Mucosa of stomach (tissue), 1 donor: ENCODE results near the gene MRPL39.
A peak's percentile ranks its signal among the peaks of the same experiment; 100 is the strongest.
"Not testable (repeated sequence)": the region's sequence is repeated elsewhere in the genome, so short reads cannot be mapped to it uniquely, and the experiment has no call there.

Experiments used
- H3K27me3 ChIP-seq: one replicate; pipeline ENCODE4 v1.7.0; 2013; ENCODE audit warnings: mild to moderate bottlenecking, low read length; ENCODE audit not compliant: control insufficient read depth, insufficient read depth
- H3K36me3 ChIP-seq: one replicate; pipeline ENCODE4 v1.7.0; 2013; ENCODE audit warnings: low read length; ENCODE audit not compliant: control insufficient read depth, insufficient read depth
- H3K4me1 ChIP-seq: one replicate; pipeline ENCODE4 v1.7.0; 2013; ENCODE audit warnings: mild to moderate bottlenecking, low read length; ENCODE audit not compliant: control insufficient read depth, insufficient read depth
- H3K4me3 ChIP-seq: one replicate; pipeline ENCODE4 v1.7.0; 2013; ENCODE audit warnings: low read length
- H3K9ac ChIP-seq: one replicate; pipeline ENCODE4 v1.7.0; 2013; ENCODE audit warnings: mild to moderate bottlenecking, low read length, moderate library complexity
- H3K9me3 ChIP-seq: one replicate; pipeline ENCODE4 v1.7.0; 2013; ENCODE audit warnings: mild to moderate bottlenecking, low read length, moderate library complexity; ENCODE audit not compliant: control insufficient read depth
- donor health status: Pancreatic carcinoma.

Gene MRPL39

DNA sequence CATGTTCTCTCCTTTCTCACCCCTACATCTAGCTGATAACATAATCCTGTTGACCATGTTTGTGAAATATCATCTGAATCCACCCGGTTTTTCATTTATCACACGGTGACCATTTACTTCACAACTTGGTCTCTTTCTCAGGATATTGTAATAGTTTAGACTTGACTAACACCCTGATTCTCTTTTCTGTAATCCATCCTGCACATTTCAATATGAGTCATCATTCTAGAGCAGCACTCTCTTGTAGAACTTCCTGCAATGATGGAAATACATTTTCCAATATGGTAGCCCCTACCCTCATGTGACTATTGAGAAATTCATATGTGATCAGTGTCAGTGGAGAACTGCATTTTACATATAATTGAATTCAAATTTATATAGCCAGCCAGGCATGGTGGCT lies 29.4 kb upstream of the MRPL39 start:
- Histone ChIP-seq H3K27me3 (peaks cover 42% of the 10 kb centered on the region), H3K4me3 (no peak overlapping the region), H3K9ac (no peak overlapping the region), H3K36me3 (no peaks in the 10 kb centered on the region), H3K9me3 (no peaks in the 10 kb centered on the region), H3K4me1 (no peaks in the 10 kb centered on the region)

DNA sequence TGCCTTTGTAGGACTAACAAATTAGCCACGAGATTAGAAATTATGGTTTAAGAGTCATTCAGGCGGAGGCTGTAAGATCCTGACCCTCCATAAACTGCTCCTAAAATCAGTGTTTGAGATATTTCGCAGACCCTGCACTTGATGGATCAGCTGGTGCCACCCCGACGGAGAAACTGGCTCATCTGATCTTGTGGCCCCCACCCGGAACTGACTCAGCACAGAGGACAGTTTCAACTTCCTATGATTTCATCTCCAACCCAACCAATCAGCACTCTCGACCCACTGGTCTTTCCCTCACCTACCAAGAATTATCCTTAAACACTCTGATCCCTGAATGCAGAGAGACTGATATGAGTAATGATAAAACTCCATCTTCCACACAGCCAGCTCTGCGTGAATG lies 28.0 kb upstream of the MRPL39 start:
- Histone ChIP-seq H3K9ac (no peak overlapping the region), H3K4me1 (no peaks in the 10 kb centered on the region), H3K36me3 (no peaks in the 10 kb centered on the region), H3K9me3 (no peaks in the 10 kb centered on the region), H3K4me3 (no peak overlapping the region), H3K27me3 (peaks cover 28% of the 10 kb centered on the region)

DNA sequence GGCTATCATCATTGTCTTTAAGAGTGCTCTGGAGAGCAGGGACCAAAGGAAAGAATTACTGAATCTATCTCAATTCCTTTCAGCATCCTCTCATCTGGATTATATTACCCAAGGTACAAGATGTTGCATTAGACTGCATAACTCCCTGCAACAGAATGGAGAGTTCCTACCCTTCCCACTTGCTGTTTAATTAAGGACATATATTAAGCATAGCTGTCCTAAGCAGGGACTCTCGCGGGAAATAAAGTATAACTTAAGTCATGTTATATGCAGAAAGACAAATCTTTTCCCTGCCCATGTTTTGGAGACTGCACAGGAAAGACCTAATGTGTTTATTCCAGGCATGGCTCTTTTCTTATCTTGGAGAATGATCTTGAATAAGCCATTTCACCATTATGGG lies 25.0 kb upstream of the MRPL39 start:
- no peaks in the 10 kb centered on the region for H3K36me3 ChIP-seq
- no peak overlapping the region for H3K4me3 ChIP-seq
- H3K27me3 ChIP-seq, result peaks cover 7% of the 10 kb centered on the region
- no peaks in the 10 kb centered on the region for H3K9me3 ChIP-seq
- no peak overlapping the region for H3K9ac ChIP-seq
- H3K4me1 ChIP-seq, result no peaks in the 10 kb centered on the region

DNA sequence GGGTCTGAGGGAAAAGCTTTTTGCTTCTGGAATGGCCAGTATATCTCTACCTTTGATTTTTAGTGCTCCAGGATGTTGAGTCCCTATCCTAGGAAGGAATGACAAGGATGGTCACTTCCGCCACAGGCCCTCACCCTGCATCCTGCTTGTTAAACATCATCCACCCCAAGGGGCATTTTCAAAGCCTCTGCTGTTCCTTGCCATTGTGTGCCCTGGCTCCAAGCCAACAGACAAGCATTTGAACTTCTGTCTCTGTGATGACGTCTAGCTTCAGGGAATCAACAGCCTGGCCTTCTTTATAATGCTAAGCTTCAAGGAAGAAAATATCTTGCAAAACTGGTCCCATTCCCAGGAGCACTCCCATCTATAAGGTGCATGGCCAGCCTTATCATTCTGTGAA lies 19.5 kb upstream of the MRPL39 start:
- Histone ChIP-seq H3K36me3 (no peaks in the 10 kb centered on the region), H3K4me1 (no peaks in the 10 kb centered on the region), H3K9ac (no peak overlapping the region), H3K9me3 (no peaks in the 10 kb centered on the region), H3K4me3 (no peak overlapping the region), H3K27me3 (no peaks in the 10 kb centered on the region)

DNA sequence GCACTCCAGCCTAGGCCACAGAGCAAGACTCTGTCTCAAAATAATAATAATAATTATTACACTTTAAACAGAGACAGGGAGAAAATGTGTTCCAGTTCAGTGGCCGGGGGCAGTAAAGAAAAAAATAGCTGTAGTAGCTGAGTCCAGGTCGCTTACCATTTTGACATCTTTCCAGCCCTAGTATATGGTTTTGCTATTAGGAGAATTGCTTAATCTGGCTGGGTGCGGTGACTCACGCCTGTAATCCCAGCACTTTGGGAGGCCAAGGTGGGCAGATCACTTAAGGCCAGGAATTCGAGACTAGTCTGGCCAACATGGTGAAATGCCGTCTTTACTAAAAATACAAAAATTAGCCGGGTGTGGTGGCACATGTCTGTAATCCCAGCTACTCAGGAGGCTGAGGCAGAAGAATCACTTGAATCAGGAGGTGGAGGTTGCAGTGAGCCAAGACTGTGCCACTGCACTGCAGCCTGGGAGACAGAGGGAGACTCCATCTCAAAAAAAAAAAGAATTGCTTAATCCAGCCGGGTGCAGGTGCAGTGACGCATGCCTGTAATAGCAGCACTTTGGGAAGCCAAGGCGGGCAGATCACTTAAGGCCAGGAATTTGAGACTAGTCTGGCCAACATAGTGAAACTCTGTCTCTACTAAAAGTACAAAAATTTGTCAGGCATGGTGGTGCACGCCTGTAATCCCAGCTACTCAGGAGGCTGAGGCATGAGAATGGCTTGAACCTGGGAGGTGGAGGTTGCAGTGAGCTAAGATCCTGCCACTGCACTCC lies 18.7 kb upstream of the MRPL39 start:
- H3K36me3 ChIP-seq, H3K4me3 ChIP-seq, H3K27me3 ChIP-seq, H3K9ac ChIP-seq, H3K4me1 ChIP-seq, H3K9me3 ChIP-seq: not testable (repeated sequence)

DNA sequence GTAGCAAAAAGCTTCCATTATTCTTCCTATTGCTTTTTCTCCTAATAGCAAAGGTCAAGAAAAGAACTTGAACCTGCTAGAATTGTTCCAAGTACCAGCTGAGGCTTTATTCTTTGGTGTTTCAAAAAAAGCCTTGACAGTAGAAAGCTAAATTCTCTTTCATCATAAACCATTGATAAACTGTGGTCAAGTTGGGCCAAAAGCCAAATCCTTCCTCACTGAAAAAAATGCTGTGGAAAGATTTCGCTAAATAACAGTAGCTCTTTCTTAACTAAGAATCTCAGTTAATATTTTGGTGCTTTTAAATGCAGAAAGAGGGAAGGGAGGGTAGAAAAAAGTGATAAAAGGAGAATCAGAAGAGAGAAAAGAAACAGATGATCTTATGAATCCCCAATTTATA lies 17.8 kb upstream of the MRPL39 start:
- no peaks in the 10 kb centered on the region for H3K36me3 ChIP-seq
- H3K27me3 ChIP-seq, result no peaks in the 10 kb centered on the region
- H3K4me1 ChIP-seq, result no peaks in the 10 kb centered on the region
- H3K9me3 ChIP-seq, result no peaks in the 10 kb centered on the region
- H3K4me3 ChIP-seq, result no peak overlapping the region
- no peak overlapping the region for H3K9ac ChIP-seq

DNA sequence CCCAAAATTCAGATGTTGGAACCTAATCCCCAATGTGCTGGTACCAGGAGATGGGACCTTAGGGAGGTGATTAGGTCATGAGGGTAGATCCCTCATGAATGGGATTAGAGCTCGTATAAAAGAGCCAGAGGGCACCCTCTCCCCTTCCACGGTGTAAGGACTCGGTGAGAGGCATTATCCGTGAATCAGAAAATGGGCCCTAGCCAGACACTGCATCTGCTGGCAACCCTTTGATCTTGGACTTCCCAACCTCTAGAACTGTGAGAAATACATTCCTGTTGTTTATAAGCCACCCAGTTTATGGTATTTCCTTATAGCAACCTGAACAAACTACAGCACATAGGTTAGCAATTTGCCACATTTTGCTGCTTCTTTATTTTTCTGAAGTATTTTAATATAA lies 17.2 kb upstream of the MRPL39 start:
- Histone ChIP-seq H3K27me3 (no peaks in the 10 kb centered on the region), H3K4me3 (no peak overlapping the region), H3K9me3 (no peaks in the 10 kb centered on the region)

DNA sequence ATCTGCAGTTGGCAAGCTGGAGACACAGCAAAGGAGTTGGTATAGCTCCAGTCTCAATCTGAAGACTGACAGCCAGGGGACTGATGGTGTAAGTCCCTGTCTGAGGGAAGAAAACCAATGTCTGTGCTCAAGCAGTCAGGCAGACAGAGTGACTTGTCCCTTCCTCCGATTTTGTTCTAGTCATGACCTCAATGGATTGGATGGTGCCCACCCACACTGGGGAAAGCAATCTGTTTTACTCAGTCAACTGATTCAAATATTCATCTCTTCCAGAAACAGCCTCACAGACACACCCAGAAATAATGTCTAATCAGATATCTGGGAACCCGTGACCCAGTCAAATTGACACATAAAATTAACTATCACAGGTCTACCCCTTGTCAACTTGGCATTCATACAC lies 11.9 kb upstream of the MRPL39 start:
- no peaks in the 10 kb centered on the region for H3K9me3 ChIP-seq
- no peaks in the 10 kb centered on the region for H3K27me3 ChIP-seq
- H3K9ac ChIP-seq, result no peak overlapping the region
- no peak overlapping the region for H3K4me3 ChIP-seq
- no peaks in the 10 kb centered on the region for H3K4me1 ChIP-seq
- H3K36me3 ChIP-seq, result no peaks in the 10 kb centered on the region

More for the DNA sequence above, 17.2 kb upstream of the MRPL39 start:
- no peaks in the 10 kb centered on the region for H3K4me1 ChIP-seq
- no peak overlapping the region for H3K9ac ChIP-seq
- no peaks in the 10 kb centered on the region for H3K36me3 ChIP-seq

DNA sequence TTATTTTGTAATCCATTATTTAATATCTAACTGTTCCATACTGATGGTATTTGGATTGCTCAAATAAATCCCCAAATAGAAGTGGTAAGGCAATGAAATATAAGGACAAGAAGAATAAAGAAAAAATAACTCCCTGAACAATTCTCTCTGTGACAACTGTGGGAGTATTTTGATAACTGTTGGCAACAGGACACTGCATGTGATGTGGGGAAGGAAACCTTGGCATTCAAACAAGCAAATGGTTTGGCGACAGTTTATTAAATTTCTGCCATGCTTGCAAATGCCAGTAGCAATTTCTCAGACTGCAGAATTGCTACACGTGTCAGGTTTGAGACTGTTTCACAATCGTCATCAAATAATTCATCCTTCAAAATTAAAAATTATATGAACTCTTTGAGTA lies 8.6 kb upstream of the MRPL39 start:
- Histone ChIP-seq H3K36me3 (no peaks in the 10 kb centered on the region), H3K9me3 (no peaks in the 10 kb centered on the region), H3K4me3 (no peak overlapping the region), H3K4me1 (no peaks in the 10 kb centered on the region), H3K27me3 (no peaks in the 10 kb centered on the region), H3K9ac (no peak overlapping the region)

DNA sequence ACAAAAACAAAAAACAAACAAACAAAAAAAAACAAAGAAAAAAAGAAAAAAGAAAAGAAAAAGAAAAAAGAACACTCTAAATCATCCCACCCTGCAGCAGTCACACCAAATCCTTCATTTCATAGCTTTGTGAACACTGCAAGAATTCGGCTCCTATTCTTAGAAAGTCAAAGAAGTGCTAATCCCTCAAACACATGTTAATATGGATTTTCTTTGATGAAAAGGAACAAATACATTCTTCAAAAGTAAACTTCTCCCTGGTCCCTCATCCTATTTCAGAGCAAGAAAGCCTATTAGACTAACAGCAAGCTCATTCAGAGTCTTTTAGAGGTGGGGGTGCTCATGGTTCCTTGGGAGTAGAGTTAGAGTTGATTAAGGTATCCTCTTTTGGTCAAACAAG lies 7.2 kb upstream of the MRPL39 start:
- H3K27me3 ChIP-seq, result no peaks in the 10 kb centered on the region
- H3K36me3 ChIP-seq, result no peaks in the 10 kb centered on the region
- H3K4me1 ChIP-seq, result no peaks in the 10 kb centered on the region
- H3K9me3 ChIP-seq, result no peaks in the 10 kb centered on the region
- H3K9ac ChIP-seq, result no peak overlapping the region
- H3K4me3 ChIP-seq, result no peak overlapping the region

DNA sequence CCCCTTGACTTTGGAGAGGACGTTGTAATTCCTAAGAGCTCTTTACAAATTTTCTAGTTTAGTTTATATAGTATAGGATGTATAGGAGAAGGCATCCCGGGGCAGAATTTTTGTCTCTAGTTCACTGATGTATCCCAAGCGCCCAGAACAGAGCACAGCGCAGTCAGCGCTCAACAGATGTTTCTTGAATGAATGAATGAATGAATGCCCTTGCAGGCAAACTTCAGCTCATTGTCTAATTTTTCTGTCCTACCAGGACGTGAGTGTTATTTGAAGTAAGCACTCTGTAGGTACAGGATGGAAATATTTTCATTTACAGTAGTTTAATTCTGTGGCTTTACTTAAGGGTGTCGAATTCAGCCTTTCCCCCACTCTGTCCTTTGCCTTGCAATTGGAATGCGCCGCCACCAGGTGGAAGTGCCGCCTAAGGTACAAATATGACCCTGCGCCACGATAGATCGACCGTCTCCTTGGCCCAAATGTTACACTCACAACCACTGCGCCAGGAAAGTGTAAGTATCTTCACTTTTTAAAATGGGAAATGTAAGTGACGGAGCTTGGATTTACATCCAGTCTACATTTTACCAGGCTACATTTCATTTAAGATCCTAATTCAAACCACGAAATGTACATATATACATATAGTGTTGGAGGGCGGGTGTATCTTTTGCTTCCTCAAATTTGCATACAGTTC lies 910 bp upstream of the MRPL39 start:
- Histone ChIP-seq H3K9me3 (no peaks in the 10 kb centered on the region), H3K27me3 (no peaks in the 10 kb centered on the region), H3K4me3 (peak overlapping the region; percentile 61), H3K9ac (peak overlapping the region; percentile 92), H3K4me1 (peaks cover 7% of the 10 kb centered on the region), H3K36me3 (no peaks in the 10 kb centered on the region)

DNA sequence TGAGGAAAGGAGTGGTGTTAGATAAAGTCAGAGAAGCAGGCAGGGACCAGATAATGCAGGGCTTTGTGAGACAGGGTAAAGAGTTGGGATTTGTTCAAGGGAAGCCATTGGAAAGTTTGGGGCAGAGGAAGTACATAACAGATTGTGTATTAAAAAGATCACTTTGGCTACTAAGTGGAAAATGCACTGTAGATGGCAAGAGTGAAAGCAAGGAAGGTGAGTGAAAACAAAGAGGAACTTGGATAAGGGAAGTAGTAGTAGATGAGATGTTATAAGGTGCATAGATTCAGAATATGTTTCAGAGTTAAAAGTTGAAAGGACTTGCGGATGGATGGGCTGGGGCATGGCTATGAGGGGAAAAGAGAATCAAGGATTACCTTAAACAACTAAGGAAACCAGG lies 17.4 kb downstream of the MRPL39 start:
- Histone ChIP-seq H3K4me3 (no peak overlapping the region), H3K27me3 (no peaks in the 10 kb centered on the region), H3K9ac (no peak overlapping the region), H3K4me1 (no peaks in the 10 kb centered on the region), H3K9me3 (no peaks in the 10 kb centered on the region), H3K36me3 (no peaks in the 10 kb centered on the region)
